GM12864 (cell line): ENCODE results near the gene RASGEF1B.

Source experiments
- DNase-seq: peaks from one replicate; pipeline ENCODE4 v3.0.0-alpha.2; 2011; ENCODE audit warnings: low read depth
- H3K4me3 ChIP-seq: 2 replicates; pipeline ENCODE4 v1.5.1; 2011; ENCODE audit warnings: mild to moderate bottlenecking, low read depth, low read length, control low read depth
- CTCF ChIP-seq: IDR thresholded peaks from 2 replicates; pipeline ENCODE4 v1.5.1; 2011; ENCODE audit warnings: low read depth, mild to moderate bottlenecking, moderate library complexity, low read length, control low read depth, inconsistent platforms; ENCODE audit errors: missing control alignments

RASGEF1B gene

GRCh38 chr4:81380437-81380836 lies 91.3 kb downstream of the RASGEF1B start:
- no peak for DNase-seq
- no peak for TF ChIP-seq CTCF
- no peak overlapping the region for H3K4me3 ChIP-seq

- TF ChIP-seq CTCF = no peak
- no peak overlapping the region for H3K4me3 ChIP-seq
- DNase-seq = no peak
Observed at GRCh38 chr4:81378386-81378785, 93.3 kb downstream of the RASGEF1B start.

DNA sequence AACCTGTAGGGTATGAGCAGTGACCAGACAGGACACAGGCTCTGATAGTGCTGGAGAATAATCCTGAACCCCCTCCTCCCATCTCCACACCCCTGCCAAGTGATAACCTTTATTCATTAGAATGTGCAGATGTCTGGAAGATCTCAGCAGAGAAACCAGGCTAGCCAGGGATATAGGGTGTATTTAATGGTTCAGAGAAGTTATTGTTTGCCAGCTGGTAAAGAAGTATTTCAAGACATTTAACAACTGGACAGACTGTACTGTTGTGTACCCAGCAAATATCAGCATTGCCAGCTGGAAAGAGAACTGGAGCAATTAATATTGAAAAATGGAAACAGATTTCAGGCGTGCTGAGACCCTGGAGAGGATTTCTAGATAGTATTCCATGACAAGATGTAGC lies 94.5 kb downstream of the RASGEF1B start:
- DNase-seq = no peak
- H3K4me3 ChIP-seq = no peak overlapping the region
- TF ChIP-seq CTCF = no peak

- no peak for TF ChIP-seq CTCF
- no peak for DNase-seq
- no peak overlapping the region for H3K4me3 ChIP-seq
Observed at GRCh38 chr4:81376720-81377119, 95.0 kb downstream of the RASGEF1B start.
